ENCODE measurements around the gene NLRP12.

Gene NLRP12

DNA sequence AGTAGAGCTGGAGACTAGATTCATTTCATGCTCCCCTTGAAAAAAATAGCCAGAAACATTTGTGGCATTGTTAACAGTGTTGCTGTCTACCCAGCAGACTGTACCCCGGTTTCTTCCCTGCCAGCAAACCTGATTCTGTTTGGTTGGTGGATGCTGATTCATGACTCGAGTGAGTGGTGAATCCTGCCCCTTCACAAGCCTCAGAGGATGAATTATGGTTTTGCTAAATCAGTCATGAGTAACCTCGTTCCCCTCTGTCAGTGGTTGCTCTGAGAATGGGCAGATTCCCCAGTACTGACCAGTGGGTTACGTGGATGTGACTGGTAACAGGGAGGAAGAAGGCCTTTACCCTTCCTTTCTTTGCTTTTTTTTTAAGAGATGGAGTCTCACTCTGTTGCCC, 10.1 kb downstream of the NLRP12 start:
- H3K27me3 Mint-ChIP-seq = no peaks in the 10 kb centered on the region
- no peaks in the 10 kb centered on the region for H3K4me1 Mint-ChIP-seq
- H3K36me3 Mint-ChIP-seq = no peaks in the 10 kb centered on the region
- no peak overlapping the region for H3K4me3 Mint-ChIP-seq
- no peak for ATAC-seq (replicated peaks)
- DNase-seq = no peak
- no peak overlapping the region for H3K27ac Mint-ChIP-seq
- no peaks in the 10 kb centered on the region for H3K9me3 Mint-ChIP-seq

DNA sequence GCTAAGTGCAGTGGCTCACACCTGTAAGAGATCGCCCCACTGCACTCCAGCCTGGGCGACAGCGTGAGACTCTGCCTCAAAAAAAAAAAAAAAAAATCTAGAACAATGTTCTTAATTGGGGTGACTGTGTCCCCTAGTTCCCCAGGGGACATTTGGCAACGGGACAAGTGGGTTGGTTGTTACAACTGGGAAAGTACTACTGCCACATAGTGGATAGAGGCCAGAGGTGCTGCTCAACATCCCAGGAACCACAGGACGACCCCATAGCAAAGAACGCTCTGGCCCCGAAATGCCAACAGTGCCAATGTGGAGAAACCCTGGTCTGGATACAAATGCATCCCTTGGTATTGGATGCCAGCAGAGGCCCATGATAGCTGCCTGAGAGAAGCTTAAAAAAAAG, 11.8 kb downstream of the NLRP12 start:
- H3K27ac Mint-ChIP-seq = no peak overlapping the region
- no peak for ATAC-seq (replicated peaks)
- no peak for DNase-seq
- H3K9me3 Mint-ChIP-seq = no peaks in the 10 kb centered on the region
- H3K4me3 Mint-ChIP-seq = no peak overlapping the region
- H3K36me3 Mint-ChIP-seq = no peaks in the 10 kb centered on the region
- no peaks in the 10 kb centered on the region for H3K27me3 Mint-ChIP-seq
- H3K4me1 Mint-ChIP-seq = no peaks in the 10 kb centered on the region

DNA sequence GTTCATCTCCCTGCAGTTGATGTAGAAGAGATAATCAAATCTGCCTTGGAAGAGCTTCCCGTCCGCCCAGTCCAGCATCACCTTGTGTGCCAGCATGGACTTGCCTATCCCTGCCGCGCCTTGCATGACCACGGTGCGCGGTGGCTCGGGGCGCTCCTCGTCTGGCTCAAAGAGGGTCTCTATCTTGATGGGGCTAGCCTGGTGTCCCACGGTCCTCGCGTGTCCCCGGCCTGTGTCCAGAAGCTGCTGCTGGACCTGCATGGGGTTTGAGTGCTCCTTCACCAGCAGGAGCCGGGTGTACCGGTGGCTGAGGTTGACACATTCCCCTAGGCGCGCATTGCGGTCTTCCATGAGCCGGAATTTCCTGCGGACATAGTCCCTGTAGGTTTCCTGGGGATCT, 13.2 kb downstream of the NLRP12 start:
- Mint-ChIP-seq H3K9me3 (no peaks in the 10 kb centered on the region), H3K4me3 (no peak overlapping the region), H3K36me3 (no peaks in the 10 kb centered on the region), H3K4me1 (no peaks in the 10 kb centered on the region), H3K27me3 (no peaks in the 10 kb centered on the region), H3K27ac (no peak overlapping the region)
- DNase-seq = no peak
- ATAC-seq (replicated peaks) = no peak

DNA sequence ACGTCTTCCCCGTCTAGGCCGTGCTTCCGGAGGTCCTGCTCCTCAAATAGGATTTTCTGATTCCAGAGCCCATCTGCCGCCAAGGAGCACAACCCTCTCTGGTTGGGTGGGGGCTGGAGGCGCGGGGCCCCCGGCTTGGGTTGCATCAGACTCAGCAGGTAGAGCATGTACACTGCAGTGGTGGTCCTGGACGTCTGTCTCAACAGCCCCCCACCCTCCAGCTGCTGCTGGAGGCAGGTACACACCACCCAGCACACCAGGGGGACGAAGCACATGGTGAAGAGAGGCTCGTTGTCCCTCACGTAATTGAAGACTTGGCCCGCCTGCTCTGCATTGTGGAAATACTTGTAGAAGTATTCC, 13.9 kb downstream of the NLRP12 start:
- ATAC-seq (replicated peaks) = no peak
- H3K4me3 Mint-ChIP-seq = no peak overlapping the region
- H3K36me3 Mint-ChIP-seq = no peaks in the 10 kb centered on the region
- no peaks in the 10 kb centered on the region for H3K4me1 Mint-ChIP-seq
- no peak overlapping the region for H3K27ac Mint-ChIP-seq
- H3K27me3 Mint-ChIP-seq = no peaks in the 10 kb centered on the region
- H3K9me3 Mint-ChIP-seq = no peaks in the 10 kb centered on the region
- no peak for DNase-seq

DNA sequence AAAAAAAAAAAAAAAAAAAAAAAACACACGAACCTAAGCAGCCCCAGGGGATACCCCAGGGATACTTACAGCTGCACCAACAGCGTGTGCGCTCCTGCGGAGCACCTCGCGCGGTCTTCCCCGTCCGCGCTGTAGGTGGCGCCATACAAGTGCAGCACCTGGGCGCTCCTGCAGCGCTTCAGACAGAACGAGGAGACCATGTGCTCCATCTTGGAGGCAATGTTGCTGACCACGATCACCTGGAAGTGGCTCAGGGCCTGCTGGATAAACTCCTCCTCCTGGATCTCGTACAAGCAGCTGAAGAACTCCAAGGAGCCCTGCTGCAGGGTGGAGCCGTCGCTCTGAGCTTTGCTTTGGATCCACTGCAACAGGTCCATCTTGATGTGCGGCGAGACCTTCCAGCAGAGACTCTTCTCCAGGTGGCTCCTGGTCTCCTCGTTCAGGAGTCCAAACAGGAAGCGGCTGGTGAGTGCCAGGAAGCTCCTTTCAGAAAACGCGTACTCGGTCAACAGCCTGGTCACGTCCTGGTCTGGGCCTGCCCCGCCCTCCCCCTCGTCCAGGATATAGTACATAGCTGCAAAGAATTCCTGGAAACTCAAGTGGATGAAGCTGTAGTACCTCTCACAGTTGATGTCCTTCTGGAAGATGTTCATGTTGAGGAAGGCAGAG, 14.5 kb downstream of the NLRP12 start:
- H3K36me3 Mint-ChIP-seq = no peaks in the 10 kb centered on the region
- no peak overlapping the region for H3K4me3 Mint-ChIP-seq
- H3K27me3 Mint-ChIP-seq = no peaks in the 10 kb centered on the region
- no peaks in the 10 kb centered on the region for H3K4me1 Mint-ChIP-seq
- no peak overlapping the region for H3K27ac Mint-ChIP-seq
- ATAC-seq (replicated peaks) = no peak
- DNase-seq = no peak
- no peaks in the 10 kb centered on the region for H3K9me3 Mint-ChIP-seq

DNA sequence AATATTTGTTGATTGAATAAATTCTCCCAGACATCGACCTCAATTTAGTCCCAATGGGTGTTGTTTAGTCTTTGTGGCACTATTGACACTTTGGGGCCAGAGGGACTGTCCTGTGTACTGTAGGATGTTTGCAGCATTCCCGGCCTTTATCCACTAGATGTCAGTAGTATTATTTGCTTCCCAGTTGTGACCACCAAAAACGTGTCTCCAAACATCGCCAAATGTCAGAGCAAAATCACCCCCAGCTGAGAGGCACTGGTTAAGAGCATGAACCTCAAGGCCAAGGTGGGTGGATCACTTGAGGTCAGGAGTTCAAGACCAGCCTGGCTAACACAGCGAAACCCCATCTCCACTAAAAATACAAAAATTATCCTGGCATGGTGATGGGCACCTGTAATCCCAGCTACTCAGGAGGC, 15.4 kb downstream of the NLRP12 start:
- no peak for DNase-seq
- no peaks in the 10 kb centered on the region for H3K4me1 Mint-ChIP-seq
- ATAC-seq (replicated peaks) = peak; percentile 52 to 59
- no peaks in the 10 kb centered on the region for H3K9me3 Mint-ChIP-seq
- no peaks in the 10 kb centered on the region for H3K27me3 Mint-ChIP-seq
- H3K27ac Mint-ChIP-seq = peak overlapping the region; percentile 9
- H3K4me3 Mint-ChIP-seq = no peak overlapping the region
- no peaks in the 10 kb centered on the region for H3K36me3 Mint-ChIP-seq

DNA sequence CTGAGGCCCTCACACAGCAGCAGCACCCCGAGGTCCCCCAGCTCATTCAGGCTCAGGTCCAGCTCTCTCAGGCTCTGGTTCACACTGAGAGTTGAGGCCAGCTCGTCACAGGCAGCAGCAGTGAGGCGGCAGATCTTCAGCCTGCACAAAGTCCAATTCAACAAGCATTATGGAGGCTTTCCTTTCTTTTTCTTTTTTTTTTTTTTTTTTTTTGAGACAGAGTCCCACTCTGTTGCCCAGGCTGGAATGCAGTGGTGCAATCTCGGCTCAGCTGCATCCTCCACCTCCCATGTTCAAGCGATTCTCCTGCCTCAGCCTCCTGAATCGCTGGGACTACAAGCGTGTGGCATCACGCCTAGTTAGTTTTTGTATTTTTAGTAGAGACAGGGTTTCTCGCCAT, 22.9 kb downstream of the NLRP12 start:
- DNase-seq (no peak), ATAC-seq (replicated peaks) (no peak)
- Mint-ChIP-seq H3K4me3 (no peak overlapping the region), H3K27ac (no peak overlapping the region), H3K9me3 (no peaks in the 10 kb centered on the region), H3K27me3 (peaks cover 0 to 4% of the 10 kb centered on the region in 2 donors), H3K4me1 (no peaks in the 10 kb centered on the region), H3K36me3 (no peaks in the 10 kb centered on the region)

DNA sequence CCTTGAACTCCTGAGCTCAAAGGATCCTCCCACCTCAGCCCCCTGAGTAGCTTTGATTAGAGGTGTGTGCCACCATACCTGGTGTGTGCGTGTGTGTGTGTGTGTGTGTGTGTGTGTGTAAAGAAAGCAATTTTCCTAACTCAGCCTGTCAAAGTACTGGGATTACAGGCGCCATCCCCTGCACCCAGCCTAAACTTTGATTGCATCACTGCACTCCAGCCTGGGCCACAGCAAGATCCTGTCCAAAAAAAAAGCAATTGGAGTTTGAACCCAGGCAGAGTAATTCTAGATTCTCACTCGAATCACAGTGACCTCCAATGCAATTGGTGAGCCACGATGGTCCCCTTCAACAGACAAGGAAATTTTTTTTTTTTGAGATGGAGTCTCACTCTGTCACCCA, 29.1 kb downstream of the NLRP12 start:
- H3K9me3 Mint-ChIP-seq = no peaks in the 10 kb centered on the region
- H3K27ac Mint-ChIP-seq = no peak overlapping the region
- no peak overlapping the region for H3K4me3 Mint-ChIP-seq
- DNase-seq (no peak), ATAC-seq (replicated peaks) (no peak)
- H3K27me3 Mint-ChIP-seq = peaks cover 0 to 4% of the 10 kb centered on the region in 2 donors
- peaks cover 0 to 5% of the 10 kb centered on the region in 2 donors for H3K4me1 Mint-ChIP-seq
- no peaks in the 10 kb centered on the region for H3K36me3 Mint-ChIP-seq

DNA sequence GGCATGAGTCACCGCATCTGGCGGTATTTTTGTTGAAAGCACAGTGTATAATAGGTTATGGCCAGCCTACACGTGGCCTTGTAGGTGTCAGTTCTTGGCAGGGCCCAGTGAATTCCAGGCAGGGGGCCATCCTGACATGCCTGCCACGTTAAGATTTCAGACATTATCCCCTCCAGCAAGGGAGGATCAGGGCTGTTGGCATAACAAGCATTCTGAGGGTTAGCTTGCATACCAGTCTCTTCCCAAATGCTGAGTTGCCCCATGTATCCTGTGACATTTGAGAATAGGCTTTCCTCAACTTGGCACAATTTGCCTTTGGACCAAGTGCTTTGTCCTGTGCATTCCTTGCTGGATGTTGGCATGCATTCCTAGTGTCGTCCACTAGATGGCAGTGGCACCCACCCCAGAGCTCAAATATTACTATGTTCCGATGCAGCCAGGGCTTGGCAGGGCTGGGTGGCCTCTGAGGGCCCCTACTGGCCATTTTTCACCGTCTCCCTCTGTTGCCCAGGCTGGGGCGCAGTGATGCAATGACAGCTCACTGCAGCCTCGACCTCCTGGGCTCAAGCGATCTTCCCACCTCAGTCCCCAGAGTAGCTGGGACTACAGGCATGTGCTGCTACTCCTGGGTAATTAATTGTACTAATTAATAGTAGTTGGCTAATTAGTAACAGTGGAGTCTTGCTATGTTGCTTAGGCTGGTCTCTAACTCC, 31.2 kb downstream of the NLRP12 start:
- H3K27ac Mint-ChIP-seq = no peak overlapping the region
- H3K36me3 Mint-ChIP-seq = no peaks in the 10 kb centered on the region
- H3K27me3 Mint-ChIP-seq = peaks cover 0 to 2% of the 10 kb centered on the region in 2 donors
- peak; percentile 74 for DNase-seq
- H3K9me3 Mint-ChIP-seq = no peaks in the 10 kb centered on the region
- no peak overlapping the region for H3K4me3 Mint-ChIP-seq
- peak; percentile 100 for ATAC-seq (replicated peaks)
- H3K4me1 Mint-ChIP-seq = peaks cover 0 to 5% of the 10 kb centered on the region in 2 donors

DNA sequence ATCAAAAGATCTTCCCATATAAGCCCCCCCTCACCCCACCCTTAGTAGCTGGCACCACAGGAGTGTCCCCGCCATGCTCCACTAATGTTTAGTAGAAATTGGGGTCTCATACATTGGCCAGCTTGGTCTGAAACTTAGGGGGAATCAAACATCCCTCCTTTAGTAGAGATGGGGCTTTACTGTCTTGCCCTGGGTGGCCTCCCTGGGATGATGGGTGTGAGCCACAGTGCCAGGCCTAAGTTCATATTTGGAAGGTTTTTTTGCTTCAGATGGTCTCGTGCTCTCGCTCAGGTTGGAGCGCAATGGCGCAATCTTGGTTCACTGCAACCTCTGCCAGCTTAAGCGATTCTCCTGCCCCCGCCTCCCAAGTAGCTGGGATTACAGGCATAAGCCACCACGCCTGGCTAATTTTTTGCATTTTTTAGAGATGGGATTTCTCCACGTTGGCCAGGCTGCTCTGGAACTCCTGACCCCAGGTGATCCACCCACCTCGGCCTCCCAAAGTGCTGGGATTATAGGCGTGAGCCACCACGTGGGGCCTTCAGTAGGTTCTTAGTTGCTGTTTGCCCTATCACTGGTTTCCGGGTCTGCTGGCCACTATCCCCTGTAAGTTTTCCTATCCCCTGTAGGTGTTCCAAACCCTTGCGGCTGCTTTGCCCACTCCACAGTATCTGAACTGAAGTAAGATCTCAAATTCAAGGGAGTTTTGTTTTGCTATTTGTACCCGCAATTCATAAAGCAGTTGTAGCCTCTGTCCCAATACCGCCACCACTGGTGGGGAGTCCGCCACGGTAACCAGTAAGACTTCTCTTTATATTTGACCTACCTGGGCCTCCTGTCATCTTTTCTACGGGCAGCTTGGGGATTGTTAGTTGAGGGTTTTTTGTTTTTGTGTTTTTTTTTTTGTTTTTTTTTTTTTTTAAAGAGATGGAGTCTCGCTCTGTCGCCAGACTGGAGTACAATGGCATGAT, 34.1 kb downstream of the NLRP12 start:
- Mint-ChIP-seq H3K9me3 (no peaks in the 10 kb centered on the region), H3K4me3 (no peak overlapping the region), H3K36me3 (no peaks in the 10 kb centered on the region), H3K27ac (no peak overlapping the region), H3K4me1 (peaks cover 0 to 12% of the 10 kb centered on the region in 2 donors), H3K27me3 (peaks cover 9 to 12% of the 10 kb centered on the region in 2 donors)
- DNase-seq (no peak), ATAC-seq (replicated peaks) (no peak)

DNA sequence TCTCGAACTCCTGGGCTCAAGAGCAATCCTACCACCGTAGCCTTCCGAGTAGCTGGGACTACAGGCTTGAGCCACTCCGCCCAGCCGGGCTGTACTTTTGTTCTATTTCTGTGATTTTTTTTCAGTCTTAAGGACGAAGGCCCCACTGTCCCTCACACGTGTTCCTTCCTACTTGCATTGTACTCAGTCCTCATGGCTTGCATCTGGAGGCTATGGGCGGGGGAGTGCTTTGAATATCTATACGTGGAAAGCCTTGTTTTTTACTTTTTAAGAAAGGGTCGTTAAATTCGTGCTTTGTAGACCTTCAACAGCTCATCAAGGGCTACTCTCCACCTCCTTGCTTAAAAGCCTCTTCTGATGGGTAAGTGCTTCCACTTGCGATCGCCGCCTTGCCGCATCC, 36.8 kb downstream of the NLRP12 start:
- DNase-seq (no peak), ATAC-seq (replicated peaks) (no peak)
- peaks cover 0 to 6% of the 10 kb centered on the region in 2 donors for H3K4me1 Mint-ChIP-seq
- peaks cover 12 to 19% of the 10 kb centered on the region in 2 donors for H3K27me3 Mint-ChIP-seq
- H3K27ac Mint-ChIP-seq = no peak overlapping the region
- H3K36me3 Mint-ChIP-seq = no peaks in the 10 kb centered on the region
- H3K4me3 Mint-ChIP-seq = no peak overlapping the region
- peaks cover 0 to 2% of the 10 kb centered on the region in 2 donors for H3K9me3 Mint-ChIP-seq

DNA sequence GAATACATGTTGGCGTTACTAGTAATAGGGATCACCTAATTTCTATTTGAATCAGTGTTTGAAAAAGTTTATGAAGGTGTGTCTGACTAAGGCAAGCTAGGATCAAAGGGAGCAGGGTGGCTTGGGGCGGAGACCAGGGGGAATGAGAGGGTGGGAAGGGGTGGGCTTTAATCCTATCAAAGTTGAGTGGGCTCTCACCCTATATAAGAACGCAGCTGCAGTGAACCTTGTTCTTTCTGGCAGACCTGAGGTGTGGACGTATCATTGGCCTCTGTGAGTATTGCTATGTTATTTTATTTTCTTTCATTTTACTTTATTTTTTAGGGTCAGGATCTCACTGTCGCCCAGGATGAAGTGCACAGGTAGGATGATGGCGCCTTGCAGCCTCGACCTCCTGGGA, 37.4 kb downstream of the NLRP12 start:
- ATAC-seq (replicated peaks) (no peak), DNase-seq (no peak)
- Mint-ChIP-seq H3K27me3 (peaks cover 12 to 19% of the 10 kb centered on the region in 2 donors), H3K27ac (no peak overlapping the region), H3K36me3 (no peaks in the 10 kb centered on the region), H3K4me3 (no peak overlapping the region), H3K9me3 (peaks cover 0 to 2% of the 10 kb centered on the region in 2 donors), H3K4me1 (peaks cover 0 to 6% of the 10 kb centered on the region in 2 donors)

DNA sequence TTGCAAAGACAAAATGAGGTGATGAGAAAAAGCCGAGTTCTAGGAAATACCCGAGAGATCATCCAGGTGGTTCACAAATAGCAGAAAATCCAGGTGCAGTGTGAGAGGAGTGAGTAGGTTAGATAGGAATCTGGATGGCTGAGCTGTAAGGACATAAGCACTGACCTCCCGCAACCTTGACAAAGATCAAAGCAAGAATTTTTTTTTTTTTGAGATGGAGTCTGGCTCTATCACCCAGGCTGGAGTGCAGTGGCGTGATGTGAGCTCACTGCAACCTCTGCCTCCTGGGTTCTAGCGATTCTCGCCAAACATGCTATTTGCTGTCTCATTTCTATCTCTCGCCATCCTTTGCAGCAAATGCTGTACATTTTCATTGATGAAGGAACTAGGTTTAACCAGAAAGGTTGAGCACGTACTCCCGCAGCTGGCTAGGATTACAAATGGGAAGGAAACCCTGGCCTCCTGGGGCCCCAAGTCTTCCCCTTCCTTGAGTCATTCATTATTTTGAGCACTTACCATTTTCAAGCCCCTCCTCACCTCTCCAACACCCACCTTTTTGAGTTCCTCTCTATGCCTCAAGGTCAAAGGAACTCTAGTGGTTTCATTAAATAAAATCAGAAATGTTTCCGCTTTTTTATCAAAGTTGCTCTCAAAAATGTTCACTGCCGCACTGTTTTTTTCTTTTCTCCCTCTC, 38.8 kb downstream of the NLRP12 start:
- Mint-ChIP-seq H3K27me3 (peaks cover 12 to 19% of the 10 kb centered on the region in 2 donors), H3K36me3 (no peaks in the 10 kb centered on the region), H3K4me3 (no peak overlapping the region), H3K4me1 (peaks cover 0 to 6% of the 10 kb centered on the region in 2 donors), H3K27ac (no peak overlapping the region), H3K9me3 (peaks cover 0 to 2% of the 10 kb centered on the region in 2 donors)
- DNase-seq (no peak), ATAC-seq (replicated peaks) (peak in 1 of 2 donors; percentile 23)

DNA sequence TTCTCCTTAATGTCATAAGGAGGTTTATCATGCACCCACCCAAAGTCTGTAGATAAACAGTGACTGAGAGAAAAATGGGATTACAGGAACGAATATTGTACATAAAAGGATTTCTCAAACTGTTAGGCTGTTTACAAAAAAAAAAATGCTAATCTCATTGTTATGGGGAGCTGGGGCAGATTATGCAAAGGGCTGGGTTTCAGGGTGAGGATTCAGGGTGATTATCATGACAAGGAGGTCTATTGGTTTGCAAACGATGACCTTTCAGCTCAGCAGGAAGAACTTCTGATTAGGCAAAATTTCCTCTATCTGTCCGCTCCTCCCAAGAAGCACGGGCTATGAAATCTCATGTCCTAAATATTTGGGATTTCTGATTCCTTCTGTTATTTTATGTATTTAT, 41.4 kb downstream of the NLRP12 start:
- H3K4me1 Mint-ChIP-seq = peaks cover 0 to 6% of the 10 kb centered on the region in 2 donors
- peaks cover 12 to 15% of the 10 kb centered on the region in 2 donors for H3K27me3 Mint-ChIP-seq
- no peak for DNase-seq
- no peaks in the 10 kb centered on the region for H3K36me3 Mint-ChIP-seq
- H3K4me3 Mint-ChIP-seq = no peak overlapping the region
- no peak overlapping the region for H3K27ac Mint-ChIP-seq
- peaks cover 0 to 2% of the 10 kb centered on the region in 2 donors for H3K9me3 Mint-ChIP-seq
- no peak for ATAC-seq (replicated peaks)

Data from stimulated activated naive B cell treated with anti-CD40 and anti-IgM and Interleukin-4, amounts not matched to agents 10 μg/mL and 1 μg/mL and 100 μg/mL, for 72 hours (primary cell).